Measurements from ENCODE around the gene SEZ6.

- TF ChIP-seq CTCF (IDR thresholded peaks at IDR 0.05) (no peak), POLR2A (IDR thresholded peaks at IDR 0.05; ENCODE audit: low read depth) (no peak)
These were observed 61.5 kb downstream of the SEZ6 start for GRCh38 chr17:28944343-28944742.

All from esophagus muscularis mucosa (tissue), 3 donors.